ENCODE measurements around the gene MED7. TPM values are rescaled to one million over a fixed set of nuclear protein-coding genes. Genes with fewer than 3 reads are reported as not detected.

MED7 gene
- total RNA-seq, 2 donors from 2014 or later, result 4.9 to 6.0 TPM

GRCh38 chr5:157109744-157110143, 32.9 kb downstream of the MED7 start:
- ATAC-seq, result no peak
- H3K4me3 ChIP-seq, result no peak overlapping the region
- TF ChIP-seq POLR2A (IDR thresholded peaks at IDR 0.05), result no peak
- TF ChIP-seq CTCF (IDR thresholded peaks at IDR 0.05), result no peak

GRCh38 chr5:157108976-157109375, 33.7 kb downstream of the MED7 start, which contains the start of gene HAVCR2:
Gene HAVCR2, minus strand, starts transcription at chr5:157109044. Its CDS starts 61 bp downstream, at chr5:157108983.
- DNase-seq (peak in 2 of 4 donors; percentile 21 to 70), ATAC-seq (no peak)
- no peaks in the 10 kb centered on the region for H3K36me3 ChIP-seq (replicated peaks in 1 of 2; ENCODE audit: insufficient read depth in 1 of 2, low read depth in 2 of 2)
- TF ChIP-seq POLR2A (IDR thresholded peaks at IDR 0.05), result peak in 1 of 3 donors; percentile 67
- no peak for TF ChIP-seq CTCF (IDR thresholded peaks at IDR 0.05)
- no peaks in the 10 kb centered on the region for H3K4me1 ChIP-seq
- 47 to 50% methylated on average over 3 to 4 of the region's 4 CpGs for WGBS, 2 donors
- no peaks in the 10 kb centered on the region for H3K27me3 ChIP-seq
- peak within 1 kb of the TSS in 2 of 4 donors; percentile 8 to 71 for H3K27ac ChIP-seq
- H3K9me3 ChIP-seq, result no peaks in the 10 kb centered on the region
- H3K4me3 ChIP-seq, result no peak within 1 kb of the TSS
- intact Hi-C loops (cut with DNase I), result no loop called here

More at GRCh38 chr5:157109744-157110143, 32.9 kb downstream of the MED7 start:
- H3K36me3 ChIP-seq (replicated peaks in 1 of 2; ENCODE audit: insufficient read depth in 1 of 2, low read depth in 2 of 2), result no peaks in the 10 kb centered on the region
- peak overlapping the region in 1 of 4 donors; percentile 71 for H3K27ac ChIP-seq
- no peaks in the 10 kb centered on the region for H3K27me3 ChIP-seq
- no peaks in the 10 kb centered on the region for H3K4me1 ChIP-seq
- peak in 1 of 4 donors; percentile 7 for DNase-seq
- H3K9me3 ChIP-seq, result no peaks in the 10 kb centered on the region
- WGBS, 2 donors, result 63 to 67% methylated on average over 1 of the region's 1 CpG
- intact Hi-C loops (cut with DNase I), result no loop called here

GRCh38 chr5:157107508-157107907, 35.2 kb downstream of the MED7 start:
- ATAC-seq, result no peak
- Histone ChIP-seq H3K27ac (peak overlapping the region in 1 of 4 donors; percentile 59), H3K4me3 (no peak overlapping the region), H3K9me3 (no peaks in the 10 kb centered on the region), H3K36me3 (replicated peaks in 1 of 2; ENCODE audit: insufficient read depth in 1 of 2, low read depth in 2 of 2) (no peaks in the 10 kb centered on the region), H3K27me3 (no peaks in the 10 kb centered on the region), H3K4me1 (no peaks in the 10 kb centered on the region)
- 66 to 69% methylated on average over 3 of the region's 3 CpGs for WGBS, 2 donors
- no peak for TF ChIP-seq POLR2A (IDR thresholded peaks at IDR 0.05)
- no peak for TF ChIP-seq CTCF (IDR thresholded peaks at IDR 0.05)
- no peak for DNase-seq
- intact Hi-C loops (cut with DNase I), result no loop called here

- peak overlapping the region in 1 of 4 donors; percentile 59 for H3K27ac ChIP-seq
- TF ChIP-seq CTCF (IDR thresholded peaks at IDR 0.05) (no peak), POLR2A (IDR thresholded peaks at IDR 0.05) (no peak)
- WGBS, 2 donors, result 62 to 81% methylated on average over 14 of the region's 14 CpGs
- no peak for ATAC-seq
- H3K27me3 ChIP-seq, result no peaks in the 10 kb centered on the region
- H3K4me3 ChIP-seq, result no peak overlapping the region
- no peaks in the 10 kb centered on the region for H3K36me3 ChIP-seq (replicated peaks in 1 of 2; ENCODE audit: insufficient read depth in 1 of 2, low read depth in 2 of 2)
- DNase-seq, result peak in 1 of 4 donors; percentile 41
- intact Hi-C loops (cut with DNase I), result no loop called here
- no peaks in the 10 kb centered on the region for H3K4me1 ChIP-seq
- H3K9me3 ChIP-seq, result no peaks in the 10 kb centered on the region
These were observed 35.8 kb downstream of the MED7 start for GRCh38 chr5:157106630-157107461.

Data from body of pancreas (tissue), 4 donors.